Measurements from ENCODE around the gene TBC1D22A.

DNA sequence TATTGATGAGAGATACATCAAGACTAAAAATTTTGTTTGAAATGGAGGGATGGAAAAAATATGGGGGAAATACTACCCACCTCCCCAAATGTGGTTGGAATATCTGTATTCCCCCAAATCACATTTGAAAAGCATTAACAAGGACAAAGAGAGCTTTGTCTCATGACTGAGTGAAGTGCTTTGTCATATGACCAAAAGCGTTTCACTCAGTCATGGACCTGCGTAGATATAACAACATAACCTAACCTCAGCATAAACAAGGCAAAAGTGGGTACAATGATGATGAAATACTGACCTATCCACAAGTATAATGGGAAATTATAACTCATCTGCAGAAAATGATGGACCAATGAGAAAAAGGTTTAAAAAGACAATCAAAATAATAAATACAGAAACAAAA is 418.3 kb downstream of the TBC1D22A start:
- TF ChIP-seq, protein P1, sequence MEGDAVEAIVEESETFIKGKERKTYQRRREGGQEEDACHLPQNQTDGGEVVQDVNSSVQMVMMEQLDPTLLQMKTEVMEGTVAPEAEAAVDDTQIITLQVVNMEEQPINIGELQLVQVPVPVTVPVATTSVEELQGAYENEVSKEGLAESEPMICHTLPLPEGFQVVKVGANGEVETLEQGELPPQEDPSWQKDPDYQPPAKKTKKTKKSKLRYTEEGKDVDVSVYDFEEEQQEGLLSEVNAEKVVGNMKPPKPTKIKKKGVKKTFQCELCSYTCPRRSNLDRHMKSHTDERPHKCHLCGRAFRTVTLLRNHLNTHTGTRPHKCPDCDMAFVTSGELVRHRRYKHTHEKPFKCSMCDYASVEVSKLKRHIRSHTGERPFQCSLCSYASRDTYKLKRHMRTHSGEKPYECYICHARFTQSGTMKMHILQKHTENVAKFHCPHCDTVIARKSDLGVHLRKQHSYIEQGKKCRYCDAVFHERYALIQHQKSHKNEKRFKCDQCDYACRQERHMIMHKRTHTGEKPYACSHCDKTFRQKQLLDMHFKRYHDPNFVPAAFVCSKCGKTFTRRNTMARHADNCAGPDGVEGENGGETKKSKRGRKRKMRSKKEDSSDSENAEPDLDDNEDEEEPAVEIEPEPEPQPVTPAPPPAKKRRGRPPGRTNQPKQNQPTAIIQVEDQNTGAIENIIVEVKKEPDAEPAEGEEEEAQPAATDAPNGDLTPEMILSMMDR (conservative IDR thresholded peaks at IDR 0.05; ENCODE audit: low read depth in 2 of 2) = no peak
- TF ChIP-seq POLR2AphosphoS5 (IDR thresholded peaks at IDR 0.05; ENCODE audit: low read depth) (no peak), EZH2 (IDR thresholded peaks at IDR 0.05; ENCODE audit: low read depth, unreplicated experiment) (no peak), EZH2phosphoT487 (IDR thresholded peaks at IDR 0.05; ENCODE audit: unreplicated experiment) (no peak), REST (IDR thresholded peaks at IDR 0.05; ENCODE audit: unreplicated experiment) (no peak)
- TF ChIP-seq, protein P2, sequence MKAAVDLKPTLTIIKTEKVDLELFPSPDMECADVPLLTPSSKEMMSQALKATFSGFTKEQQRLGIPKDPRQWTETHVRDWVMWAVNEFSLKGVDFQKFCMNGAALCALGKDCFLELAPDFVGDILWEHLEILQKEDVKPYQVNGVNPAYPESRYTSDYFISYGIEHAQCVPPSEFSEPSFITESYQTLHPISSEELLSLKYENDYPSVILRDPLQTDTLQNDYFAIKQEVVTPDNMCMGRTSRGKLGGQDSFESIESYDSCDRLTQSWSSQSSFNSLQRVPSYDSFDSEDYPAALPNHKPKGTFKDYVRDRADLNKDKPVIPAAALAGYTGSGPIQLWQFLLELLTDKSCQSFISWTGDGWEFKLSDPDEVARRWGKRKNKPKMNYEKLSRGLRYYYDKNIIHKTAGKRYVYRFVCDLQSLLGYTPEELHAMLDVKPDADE (IDR thresholded peaks at IDR 0.05) = no peak
